ENCODE data around the gene PLPP4. TPM values are rescaled to one million over a fixed set of nuclear protein-coding genes. Genes with fewer than 3 reads are reported as not detected.

PLPP4 gene
- total and polyA plus RNA-seq, 10 of the 15 experiments (the other 5 are each of a cell fraction or from before 2014, with no cell fraction given) = 0.08 to 3.1 (median 0.26) TPM; not detected in 3

DNA sequence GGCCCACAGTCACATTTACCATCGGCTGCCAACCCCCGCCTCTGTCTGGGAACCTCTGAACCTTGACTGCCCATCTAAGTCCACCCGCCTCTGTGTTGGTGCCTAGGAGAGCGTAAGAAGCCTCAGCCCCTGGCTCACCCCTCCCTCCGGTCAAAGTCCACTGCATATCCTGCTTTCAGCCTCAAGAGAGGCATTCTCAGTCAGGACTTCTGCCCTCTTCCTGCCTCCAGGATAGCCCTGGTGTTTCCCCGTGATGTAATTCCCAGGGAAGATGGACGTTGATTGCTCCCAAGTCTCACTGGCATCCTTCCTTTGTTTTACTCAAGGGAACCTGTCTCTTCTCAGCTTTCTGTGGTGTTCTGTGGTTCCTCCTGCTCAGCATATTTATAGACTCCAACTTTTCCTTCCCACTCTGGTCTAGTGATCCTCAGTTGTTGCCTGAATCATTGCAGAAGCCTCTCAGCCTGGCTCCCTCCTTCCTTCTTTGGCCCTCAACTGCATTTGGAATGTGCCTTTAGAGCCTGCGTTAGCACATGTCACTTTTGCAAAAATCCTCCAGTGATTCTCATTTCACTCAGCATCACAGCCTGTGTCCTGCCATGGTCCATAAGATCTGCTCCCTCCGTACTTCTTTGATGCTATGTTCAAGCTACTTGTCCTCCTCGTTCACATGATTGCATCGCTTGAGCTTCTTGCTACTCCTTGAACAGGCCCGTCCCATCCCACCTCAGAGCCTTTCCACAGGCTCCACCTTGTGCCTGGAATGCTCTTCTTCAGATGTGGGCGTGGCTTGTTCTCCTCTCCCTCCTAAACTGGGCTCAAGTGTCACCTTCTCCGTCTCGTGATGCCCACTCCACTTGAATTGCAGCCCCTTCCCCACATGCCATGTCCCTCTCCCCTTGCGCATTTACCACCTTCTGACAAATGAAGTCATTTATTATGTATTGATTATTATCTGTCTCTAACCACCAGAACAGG lies 124.2 kb downstream of the PLPP4 start:
- H3K4me1 ChIP-seq (ENCODE audit: control insufficient read depth, insufficient read depth, low read length) = no peaks in the 10 kb centered on the region
- no peak for FAIRE-seq
- WGBS (ENCODE audit: insufficient coverage, insufficient replicate concordance, low lambda C conversion rate, missing lambda C conversion rate) = 31% methylated on average over 15 of the region's 16 CpGs
- H3K27me3 ChIP-seq (replicated peaks in 1 of 2; ENCODE audit: control insufficient read depth in 2 of 2, insufficient read depth in 2 of 2, low read length in 1 of 2) = no peaks in the 10 kb centered on the region
- no peaks in the 10 kb centered on the region for H3K9me3 ChIP-seq (replicated peaks; ENCODE audit: control insufficient read depth, insufficient read depth, low read length)
- H3K9ac ChIP-seq (ENCODE audit: control insufficient read depth, insufficient read depth, low read length) = no peak overlapping the region
- H3K4me2 ChIP-seq (ENCODE audit: control insufficient read depth, insufficient read depth) = no peak overlapping the region
- no peak for ATAC-seq
- 0 out of 2 replicates have a peak, but pooled peaks have one; percentile 21 for TF ChIP-seq IKZF1 (conservative IDR thresholded peaks at IDR 0.05)
- TF ChIP-seq ETV6 (conservative IDR thresholded peaks at IDR 0.05 in 1 of 2, IDR thresholded peaks at IDR 0.05 in 1 of 2; ENCODE audit: borderline replicate concordance in 1 of 2, low read depth in 1 of 2) = no peak
- CTCF ChIA-PET = interaction anchor here (1.1 kb wide), 1 partner anchor 158 kb away, joined by 4 read pairs; no protein-coding TSS in a partner anchor
- no peak overlapping the region for H3K27ac ChIP-seq (ENCODE audit: control insufficient read depth, insufficient read depth)
- H4K20me1 ChIP-seq (ENCODE audit: control insufficient read depth, insufficient read depth) = no peaks in the 10 kb centered on the region
- no peaks in the 10 kb centered on the region for H3K79me2 ChIP-seq (ENCODE audit: control insufficient read depth, insufficient read depth, low read length)
- H3K36me3 ChIP-seq (ENCODE audit: control insufficient read depth in 2 of 2, insufficient read depth in 2 of 2, low read length in 1 of 2) = no peaks in the 10 kb centered on the region
- no peak for DNase-seq (ENCODE audit: low read depth, low spot score)
- intact Hi-C loops (cut with micrococcal nuclease; ENCODE audit: unreplicated experiment) (no loop called here), in situ Hi-C loops (cut with MboI) (no loop called here)
- no peak overlapping the region for H2AFZ ChIP-seq (ENCODE audit: control insufficient read depth, low read depth, low read length)
- RAD21 ChIA-PET (ENCODE audit: unreplicated experiment) = no interaction called here
- POLR2A ChIA-PET = no interaction called here
- H3K4me3 ChIP-seq = no peak overlapping the region
- BruUV-seq (replicated peaks) = no TSS peak
- SMC1A ChIA-PET (ENCODE audit: uncharacterized antibody, unreplicated experiment) = no interaction called here

DNA sequence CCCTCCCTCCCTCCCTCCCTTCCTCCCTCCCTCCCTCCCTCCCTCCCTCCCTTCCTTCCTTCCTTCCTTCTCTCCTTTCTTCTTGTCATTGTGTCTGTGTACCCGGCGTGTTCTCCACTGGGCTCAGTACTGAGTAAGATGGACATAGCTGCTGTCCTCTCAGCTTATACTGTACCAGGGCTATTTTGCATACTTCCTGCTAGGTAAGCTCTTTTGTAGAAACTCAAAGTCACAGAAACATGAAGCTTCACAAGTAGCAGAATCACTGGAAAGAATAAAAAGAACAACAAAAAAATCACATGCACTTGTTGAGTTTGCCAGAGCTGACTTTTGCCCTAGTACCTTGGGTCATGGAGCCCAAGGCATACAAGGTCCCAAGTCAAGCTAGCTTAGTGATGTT lies 125.7 kb downstream of the PLPP4 start:
- no peaks in the 10 kb centered on the region for H3K4me1 ChIP-seq (ENCODE audit: control insufficient read depth, insufficient read depth, low read length)
- TF ChIP-seq TCF7 (IDR thresholded peaks at IDR 0.05; ENCODE audit: borderline replicate concordance) (no peak), NR2F1 (conservative IDR thresholded peaks at IDR 0.05) (no peak), BMI1 (IDR thresholded peaks at IDR 0.05; ENCODE audit: borderline replicate concordance) (no peak), KLF5 (IDR thresholded peaks at IDR 0.05; ENCODE audit: partially characterized antibody) (no peak), HDAC6 (IDR thresholded peaks at IDR 0.05; ENCODE audit: unreplicated experiment) (no peak), YY1 (IDR thresholded peaks at IDR 0.05; ENCODE audit: low read depth, low read length) (no peak), BRCA1 (IDR thresholded peaks at IDR 0.05; ENCODE audit: low read depth, low read length) (no peak), E4F1 (IDR thresholded peaks at IDR 0.05; ENCODE audit: borderline replicate concordance, partially characterized antibody) (no peak), NFIC (IDR thresholded peaks at IDR 0.05; ENCODE audit: low read depth, low read length) (no peak), SMARCA5 (IDR thresholded peaks at IDR 0.05) (no peak), ZNF24 (IDR thresholded peaks at IDR 0.05) (no peak), SMAD1 (IDR thresholded peaks at IDR 0.05; ENCODE audit: low read depth, partially characterized antibody) (no peak)

More for the DNA sequence above, 125.7 kb downstream of the PLPP4 start:
- H3K79me2 ChIP-seq (ENCODE audit: control insufficient read depth, insufficient read depth, low read length) = no peaks in the 10 kb centered on the region
- H3K4me2 ChIP-seq (ENCODE audit: control insufficient read depth, insufficient read depth) = no peak overlapping the region
- no peaks in the 10 kb centered on the region for H3K27me3 ChIP-seq (replicated peaks in 1 of 2; ENCODE audit: control insufficient read depth in 2 of 2, insufficient read depth in 2 of 2, low read length in 1 of 2)
- in situ Hi-C loops (cut with MboI) = no loop called here
- H3K4me3 ChIP-seq = no peak overlapping the region
- H2AFZ ChIP-seq (ENCODE audit: control insufficient read depth, low read depth, low read length) = no peak overlapping the region
- H3K27ac ChIP-seq (ENCODE audit: control insufficient read depth, insufficient read depth) = no peak overlapping the region
- no peaks in the 10 kb centered on the region for H3K9me3 ChIP-seq (replicated peaks; ENCODE audit: control insufficient read depth, insufficient read depth, low read length)
- ChIA-PET SMC1A (ENCODE audit: uncharacterized antibody, unreplicated experiment) (no interaction called here), CTCF (no interaction called here), POLR2A (no interaction called here), RAD21 (ENCODE audit: unreplicated experiment) (no interaction called here)
- no peaks in the 10 kb centered on the region for H3K36me3 ChIP-seq (ENCODE audit: control insufficient read depth in 2 of 2, insufficient read depth in 2 of 2, low read length in 1 of 2)
- DNase-seq (ENCODE audit: low read depth, low spot score) (no peak), FAIRE-seq (no peak), ATAC-seq (no peak)
- intact Hi-C loops (cut with micrococcal nuclease; ENCODE audit: unreplicated experiment) = no loop called here
- no CpG with 5 or more reads among the region's 2 CpGs for WGBS (ENCODE audit: insufficient coverage, insufficient replicate concordance, low lambda C conversion rate, missing lambda C conversion rate)
- BruUV-seq (replicated peaks) = no TSS peak
- no peak overlapping the region for H3K9ac ChIP-seq (ENCODE audit: control insufficient read depth, insufficient read depth, low read length)
- no peaks in the 10 kb centered on the region for H4K20me1 ChIP-seq (ENCODE audit: control insufficient read depth, insufficient read depth)

Measured in GM12878 (cell line).